WTC11 (cell line): ENCODE measurements around the gene C1R. TPM values are rescaled to one million over a fixed set of nuclear protein-coding genes. Genes with fewer than 3 reads are reported as not detected.
A peak's percentile ranks its signal among the peaks of the same experiment; 100 is the strongest.

Source experiments
- ATAC-seq: fragments of 200-7000 bp; cut with Tn5 transposase; 2 replicates; pipeline ENCODE4 v1.10.0; 2021; ENCODE audit warnings: mild to moderate bottlenecking, moderate library complexity
- CTCF ChIA-PET: fragments of 300-600 bp; sonication (Branson Sonifier 250); formaldehyde crosslinking; loops from one replicate; lab custom pipeline; 2021; ENCODE audit warnings: antibody characterized with exemption; lab: Charles Lee
- POLR2A ChIA-PET: fragments of 350-600 bp; sonication (Branson Sonifier 250); formaldehyde crosslinking; loops from one replicate; lab custom pipeline; 2021; ENCODE audit warnings: antibody characterized with exemption; lab: Charles Lee
- DNase-seq: peaks from one replicate; pipeline ENCODE4 v3.0.0; 2021; ENCODE audit warnings: low spot score
- H3K27ac Mint-ChIP-seq: 2 replicates; pipeline ENCODE4 v1.8.0; 2021; ENCODE audit warnings: mixed read lengths
- H3K27me3 Mint-ChIP-seq: 2 replicates; pipeline ENCODE4 v1.8.0; 2021; ENCODE audit warnings: low read depth, mild to moderate bottlenecking, moderate library complexity, mixed read lengths
- H3K36me3 Mint-ChIP-seq: 2 replicates; pipeline ENCODE4 v1.8.0; 2021; ENCODE audit warnings: mixed read lengths
- H3K4me1 Mint-ChIP-seq: 2 replicates; pipeline ENCODE4 v1.8.0; 2022; ENCODE audit warnings: mixed read lengths
- H3K4me3 Mint-ChIP-seq: 2 replicates; pipeline ENCODE4 v1.8.0; 2021; ENCODE audit warnings: mild to moderate bottlenecking, moderate library complexity, mixed read lengths
- H3K9me3 Mint-ChIP-seq: 2 replicates; pipeline ENCODE4 v1.8.0; 2021; ENCODE audit warnings: mixed read lengths
- ATF1 ChIP-seq: sonication (generic); formaldehyde crosslinking; IDR thresholded peaks from 2 replicates; pipeline ENCODE4 v1.8.1; 2023; ENCODE audit warnings: mild to moderate bottlenecking, moderate library complexity, missing genetic modification reagents
- CREB1 ChIP-seq: sonication (generic); formaldehyde crosslinking; IDR thresholded peaks from 2 replicates; pipeline ENCODE4 v1.8.0; 2023; ENCODE audit warnings: mild to moderate bottlenecking, missing genetic modification reagents
- CREM ChIP-seq: sonication (generic); formaldehyde crosslinking; IDR thresholded peaks from 2 replicates; pipeline ENCODE4 v1.8.1; 2022; ENCODE audit warnings: mild to moderate bottlenecking, missing genetic modification reagents, moderate library complexity
- ESRRA ChIP-seq: sonication (generic); formaldehyde crosslinking; IDR thresholded peaks from 2 replicates; pipeline ENCODE4 v1.8.1; 2022; ENCODE audit warnings: mild to moderate bottlenecking, missing genetic modification reagents, borderline replicate concordance
- IRF2 ChIP-seq: sonication (generic); formaldehyde crosslinking; IDR thresholded peaks from 2 replicates; pipeline ENCODE4 v1.8.0; 2022; ENCODE audit warnings: low read depth, missing genetic modification reagents, borderline replicate concordance
- RORB ChIP-seq: fragments of 250-450 bp; sonication (Bioruptor Pico); IDR thresholded peaks from 2 replicates; pipeline ENCODE4 v1.9.0; 2021; ENCODE audit warnings: mild to moderate bottlenecking
- SOX15 ChIP-seq: fragments of 250-450 bp; sonication (Bioruptor Pico); IDR thresholded peaks from 2 replicates; pipeline ENCODE4 v1.9.0; 2021; ENCODE audit warnings: mild to moderate bottlenecking
- TP53 ChIP-seq: sonication (generic); formaldehyde crosslinking; IDR thresholded peaks from 2 replicates; pipeline ENCODE4 v1.8.1; 2023; ENCODE audit warnings: mild to moderate bottlenecking, missing genetic modification reagents
- ZNF416 ChIP-seq: fragments of 250-450 bp; sonication (Bioruptor Pico); IDR thresholded peaks from 2 replicates; pipeline ENCODE4 v1.9.0; 2021; ENCODE audit warnings: mild to moderate bottlenecking, inconsistent platforms
- ZNF423 ChIP-seq: fragments of 250-450 bp; sonication (Bioruptor Pico); IDR thresholded peaks from 2 replicates; pipeline ENCODE4 v2.1.2; 2022; ENCODE audit warnings: mild to moderate bottlenecking, moderate library complexity
- total RNA-seq: library from RNA; stranded (reverse); gene quantifications from 3 replicates; pipeline ENCODE4 v1.2.3, GENCODE V29; 2021
- TF ChIP-seq, protein P1 (sequence below): sonication (generic); formaldehyde crosslinking; conservative IDR thresholded peaks from 2 replicates; pipeline ENCODE4 v1.8.1; 2023; ENCODE audit warnings: mild to moderate bottlenecking, low read depth, missing genetic modification reagents, moderate library complexity
- TF ChIP-seq, protein P2 (sequence below): sonication (generic); formaldehyde crosslinking; IDR thresholded peaks from 2 replicates; pipeline ENCODE4 v1.8.1; 2022; ENCODE audit warnings: low read depth, missing genetic modification reagents, borderline replicate concordance
- TF ChIP-seq, protein P3 (sequence below): sonication (generic); formaldehyde crosslinking; IDR thresholded peaks from 2 replicates; pipeline ENCODE4 v1.8.0; 2022; ENCODE audit warnings: mild to moderate bottlenecking, missing genetic modification reagents
- TF ChIP-seq, protein P4 (sequence below): sonication (generic); formaldehyde crosslinking; IDR thresholded peaks from 2 replicates; pipeline ENCODE4 v1.8.1; 2022; ENCODE audit warnings: mild to moderate bottlenecking, moderate library complexity, missing genetic modification reagents
- TF ChIP-seq, protein P5 (sequence below): sonication (generic); formaldehyde crosslinking; IDR thresholded peaks from 2 replicates; pipeline ENCODE4 v1.8.1; 2023; ENCODE audit warnings: mild to moderate bottlenecking, missing genetic modification reagents
- TF ChIP-seq, protein P6 (sequence below): fragments of 250-450 bp; sonication (Bioruptor Pico); conservative IDR thresholded peaks from 2 replicates; pipeline ENCODE4 v1.9.0; 2021; ENCODE audit warnings: mild to moderate bottlenecking
- TF ChIP-seq, protein P7 (sequence below): sonication (generic); formaldehyde crosslinking; IDR thresholded peaks from 2 replicates; pipeline ENCODE4 v1.8.0; 2023; ENCODE audit warnings: missing genetic modification reagents, mild to moderate bottlenecking, borderline replicate concordance
- TF ChIP-seq, protein P8 (sequence below): sonication (generic); formaldehyde crosslinking; IDR thresholded peaks from 2 replicates; pipeline ENCODE4 v1.8.1; 2023; ENCODE audit warnings: mild to moderate bottlenecking, missing genetic modification reagents, moderate library complexity
- TF ChIP-seq, protein P9 (sequence below): fragments of 250-450 bp; sonication (Bioruptor Pico); IDR thresholded peaks from 2 replicates; pipeline ENCODE4 v1.9.0; 2021; ENCODE audit warnings: moderate library complexity, mild to moderate bottlenecking, inconsistent platforms, borderline replicate concordance

C1R gene
- total RNA-seq, 1 experiment from 2014 or later: 8.4 TPM

DNA sequence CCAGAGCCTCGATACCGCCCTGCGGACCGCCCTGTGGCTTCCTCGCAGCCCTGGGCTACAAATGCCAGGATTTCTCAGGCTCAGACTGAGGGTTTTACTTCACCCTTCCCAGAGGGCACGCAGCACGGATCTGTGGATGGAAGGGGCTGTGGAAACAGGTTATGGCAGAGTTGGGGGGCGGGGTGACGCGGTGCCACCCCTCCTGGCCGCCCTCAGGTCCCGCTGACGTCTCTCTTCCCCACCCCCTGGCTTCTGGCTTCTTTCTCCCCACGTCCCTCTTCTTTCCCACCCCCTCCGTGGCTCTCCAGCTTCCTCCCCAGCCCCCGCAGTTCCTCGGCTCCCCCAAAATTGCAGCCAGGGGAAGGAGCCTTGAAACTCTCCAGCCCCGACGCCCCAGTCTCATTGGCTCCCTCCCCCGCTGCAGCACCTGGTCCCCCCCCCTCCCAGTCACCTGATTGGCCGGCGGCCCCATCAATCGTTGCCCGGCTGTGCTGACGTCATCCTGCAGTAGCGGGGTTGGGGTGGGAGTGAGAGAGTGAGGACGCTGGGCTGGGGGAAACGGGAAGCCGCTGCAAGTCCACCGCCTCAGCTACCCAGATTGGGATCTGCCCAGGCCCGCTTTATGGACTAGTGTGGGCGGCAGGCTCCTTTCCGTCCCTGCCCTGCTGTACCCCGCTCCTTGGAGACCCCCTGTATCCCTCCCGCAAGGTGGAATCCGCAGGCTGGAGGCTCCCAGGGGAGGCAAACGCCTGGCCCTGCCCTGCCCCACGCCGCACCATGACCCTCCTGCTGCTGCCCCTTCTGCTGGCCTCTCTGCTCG, 37.8 kb upstream of the C1R start, which contains the start of gene CLSTN3:
Gene CLSTN3, plus strand, starts transcription at position 500 of the 820 bp plus-strand sequence. Its CDS starts 278 bp downstream, at position 778.
- Mint-ChIP-seq H3K9me3 (no peaks in the 10 kb centered on the region), H3K27me3 (peaks cover 23% of the 10 kb centered on the region), H3K4me3 (peak within 1 kb of the TSS; percentile 93), H3K27ac (peak within 1 kb of the TSS; percentile 81), H3K36me3 (peaks cover 6% of the 10 kb centered on the region; the same call in 1 of the 2 replicates), H3K4me1 (peaks cover 34% of the 10 kb centered on the region)
- DNase-seq (peak; percentile 89), ATAC-seq (peak; percentile 80)
- ChIA-PET POLR2A (no interaction called here), CTCF (interaction anchor here (1.3 to 2.2 kb wide), 7 partner anchors 12 to 441 kb away, joined by 3 to 11 read pairs (median 5); partner anchors contain the start of genes C1RL and ZNF384)
- TF ChIP-seq TP53 (no peak), IRF2 (CRISPR knock-in tag) (no peak), ATF1 (CRISPR knock-in tag) (no peak), SOX15 (CRISPR knock-in tag) (no peak), ZNF423 (CRISPR knock-in tag) (no peak), CREB1 (0 out of 2 replicates have a peak, but pooled peaks have one; percentile 32), CREM (CRISPR knock-in tag) (peak; percentile 50; the same call in 1 of the 2 replicates), ZNF416 (CRISPR knock-in tag) (0 out of 2 replicates have a peak, but pooled peaks have one; percentile 39), RORB (CRISPR knock-in tag) (no peak), ESRRA (CRISPR knock-in tag) (no peak)
- TF ChIP-seq, protein P1, sequence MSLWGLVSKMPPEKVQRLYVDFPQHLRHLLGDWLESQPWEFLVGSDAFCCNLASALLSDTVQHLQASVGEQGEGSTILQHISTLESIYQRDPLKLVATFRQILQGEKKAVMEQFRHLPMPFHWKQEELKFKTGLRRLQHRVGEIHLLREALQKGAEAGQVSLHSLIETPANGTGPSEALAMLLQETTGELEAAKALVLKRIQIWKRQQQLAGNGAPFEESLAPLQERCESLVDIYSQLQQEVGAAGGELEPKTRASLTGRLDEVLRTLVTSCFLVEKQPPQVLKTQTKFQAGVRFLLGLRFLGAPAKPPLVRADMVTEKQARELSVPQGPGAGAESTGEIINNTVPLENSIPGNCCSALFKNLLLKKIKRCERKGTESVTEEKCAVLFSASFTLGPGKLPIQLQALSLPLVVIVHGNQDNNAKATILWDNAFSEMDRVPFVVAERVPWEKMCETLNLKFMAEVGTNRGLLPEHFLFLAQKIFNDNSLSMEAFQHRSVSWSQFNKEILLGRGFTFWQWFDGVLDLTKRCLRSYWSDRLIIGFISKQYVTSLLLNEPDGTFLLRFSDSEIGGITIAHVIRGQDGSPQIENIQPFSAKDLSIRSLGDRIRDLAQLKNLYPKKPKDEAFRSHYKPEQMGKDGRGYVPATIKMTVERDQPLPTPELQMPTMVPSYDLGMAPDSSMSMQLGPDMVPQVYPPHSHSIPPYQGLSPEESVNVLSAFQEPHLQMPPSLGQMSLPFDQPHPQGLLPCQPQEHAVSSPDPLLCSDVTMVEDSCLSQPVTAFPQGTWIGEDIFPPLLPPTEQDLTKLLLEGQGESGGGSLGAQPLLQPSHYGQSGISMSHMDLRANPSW (CRISPR knock-in tag): no peak
- TF ChIP-seq, protein P2, sequence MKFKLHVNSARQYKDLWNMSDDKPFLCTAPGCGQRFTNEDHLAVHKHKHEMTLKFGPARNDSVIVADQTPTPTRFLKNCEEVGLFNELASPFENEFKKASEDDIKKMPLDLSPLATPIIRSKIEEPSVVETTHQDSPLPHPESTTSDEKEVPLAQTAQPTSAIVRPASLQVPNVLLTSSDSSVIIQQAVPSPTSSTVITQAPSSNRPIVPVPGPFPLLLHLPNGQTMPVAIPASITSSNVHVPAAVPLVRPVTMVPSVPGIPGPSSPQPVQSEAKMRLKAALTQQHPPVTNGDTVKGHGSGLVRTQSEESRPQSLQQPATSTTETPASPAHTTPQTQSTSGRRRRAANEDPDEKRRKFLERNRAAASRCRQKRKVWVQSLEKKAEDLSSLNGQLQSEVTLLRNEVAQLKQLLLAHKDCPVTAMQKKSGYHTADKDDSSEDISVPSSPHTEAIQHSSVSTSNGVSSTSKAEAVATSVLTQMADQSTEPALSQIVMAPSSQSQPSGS (CRISPR knock-in tag): no peak
- TF ChIP-seq, protein P3, sequence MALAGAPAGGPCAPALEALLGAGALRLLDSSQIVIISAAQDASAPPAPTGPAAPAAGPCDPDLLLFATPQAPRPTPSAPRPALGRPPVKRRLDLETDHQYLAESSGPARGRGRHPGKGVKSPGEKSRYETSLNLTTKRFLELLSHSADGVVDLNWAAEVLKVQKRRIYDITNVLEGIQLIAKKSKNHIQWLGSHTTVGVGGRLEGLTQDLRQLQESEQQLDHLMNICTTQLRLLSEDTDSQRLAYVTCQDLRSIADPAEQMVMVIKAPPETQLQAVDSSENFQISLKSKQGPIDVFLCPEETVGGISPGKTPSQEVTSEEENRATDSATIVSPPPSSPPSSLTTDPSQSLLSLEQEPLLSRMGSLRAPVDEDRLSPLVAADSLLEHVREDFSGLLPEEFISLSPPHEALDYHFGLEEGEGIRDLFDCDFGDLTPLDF: no peak
- TF ChIP-seq, protein P4, sequence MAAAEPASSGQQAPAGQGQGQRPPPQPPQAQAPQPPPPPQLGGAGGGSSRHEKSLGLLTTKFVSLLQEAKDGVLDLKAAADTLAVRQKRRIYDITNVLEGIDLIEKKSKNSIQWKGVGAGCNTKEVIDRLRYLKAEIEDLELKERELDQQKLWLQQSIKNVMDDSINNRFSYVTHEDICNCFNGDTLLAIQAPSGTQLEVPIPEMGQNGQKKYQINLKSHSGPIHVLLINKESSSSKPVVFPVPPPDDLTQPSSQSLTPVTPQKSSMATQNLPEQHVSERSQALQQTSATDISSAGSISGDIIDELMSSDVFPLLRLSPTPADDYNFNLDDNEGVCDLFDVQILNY (CRISPR knock-in tag): no peak
- TF ChIP-seq, protein P5, sequence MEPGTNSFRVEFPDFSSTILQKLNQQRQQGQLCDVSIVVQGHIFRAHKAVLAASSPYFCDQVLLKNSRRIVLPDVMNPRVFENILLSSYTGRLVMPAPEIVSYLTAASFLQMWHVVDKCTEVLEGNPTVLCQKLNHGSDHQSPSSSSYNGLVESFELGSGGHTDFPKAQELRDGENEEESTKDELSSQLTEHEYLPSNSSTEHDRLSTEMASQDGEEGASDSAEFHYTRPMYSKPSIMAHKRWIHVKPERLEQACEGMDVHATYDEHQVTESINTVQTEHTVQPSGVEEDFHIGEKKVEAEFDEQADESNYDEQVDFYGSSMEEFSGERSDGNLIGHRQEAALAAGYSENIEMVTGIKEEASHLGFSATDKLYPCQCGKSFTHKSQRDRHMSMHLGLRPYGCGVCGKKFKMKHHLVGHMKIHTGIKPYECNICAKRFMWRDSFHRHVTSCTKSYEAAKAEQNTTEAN (CRISPR knock-in tag): 0 out of 2 replicates have a peak, but pooled peaks have one; percentile 69
- TF ChIP-seq, protein P6, sequence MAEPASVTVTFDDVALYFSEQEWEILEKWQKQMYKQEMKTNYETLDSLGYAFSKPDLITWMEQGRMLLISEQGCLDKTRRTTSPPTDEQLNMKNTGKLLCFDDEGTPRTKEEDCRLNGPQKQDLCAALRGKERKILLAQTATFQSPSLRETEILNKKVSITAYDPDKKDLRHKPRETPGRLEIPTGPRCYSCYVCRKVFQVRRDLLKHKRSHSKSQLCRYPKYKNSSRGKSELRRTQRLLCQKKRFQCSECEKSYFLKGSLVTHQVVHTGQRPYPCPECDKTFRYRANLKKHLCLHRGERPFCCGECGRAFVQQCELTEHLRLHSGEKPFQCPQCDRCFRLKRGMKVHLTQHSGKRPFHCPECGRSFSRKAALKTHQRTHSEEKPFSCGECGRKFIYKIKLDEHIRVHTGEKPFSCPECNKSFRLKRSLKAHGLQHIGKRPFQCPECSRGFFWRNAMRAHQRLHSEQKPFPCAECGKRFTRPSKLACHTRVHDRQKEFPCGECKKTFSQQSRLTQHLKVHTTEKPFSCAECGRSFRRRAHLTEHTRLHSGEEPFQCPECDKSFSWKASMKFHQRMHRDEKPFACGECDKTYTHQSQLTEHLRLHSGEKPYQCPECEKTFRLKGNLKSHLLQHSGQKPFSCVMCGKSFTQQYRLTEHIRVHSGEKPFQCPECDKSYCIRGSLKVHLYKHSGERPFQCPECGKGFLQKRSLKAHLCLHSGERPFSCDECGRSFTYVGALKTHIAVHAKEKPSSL: no peak
- TF ChIP-seq, protein P7, sequence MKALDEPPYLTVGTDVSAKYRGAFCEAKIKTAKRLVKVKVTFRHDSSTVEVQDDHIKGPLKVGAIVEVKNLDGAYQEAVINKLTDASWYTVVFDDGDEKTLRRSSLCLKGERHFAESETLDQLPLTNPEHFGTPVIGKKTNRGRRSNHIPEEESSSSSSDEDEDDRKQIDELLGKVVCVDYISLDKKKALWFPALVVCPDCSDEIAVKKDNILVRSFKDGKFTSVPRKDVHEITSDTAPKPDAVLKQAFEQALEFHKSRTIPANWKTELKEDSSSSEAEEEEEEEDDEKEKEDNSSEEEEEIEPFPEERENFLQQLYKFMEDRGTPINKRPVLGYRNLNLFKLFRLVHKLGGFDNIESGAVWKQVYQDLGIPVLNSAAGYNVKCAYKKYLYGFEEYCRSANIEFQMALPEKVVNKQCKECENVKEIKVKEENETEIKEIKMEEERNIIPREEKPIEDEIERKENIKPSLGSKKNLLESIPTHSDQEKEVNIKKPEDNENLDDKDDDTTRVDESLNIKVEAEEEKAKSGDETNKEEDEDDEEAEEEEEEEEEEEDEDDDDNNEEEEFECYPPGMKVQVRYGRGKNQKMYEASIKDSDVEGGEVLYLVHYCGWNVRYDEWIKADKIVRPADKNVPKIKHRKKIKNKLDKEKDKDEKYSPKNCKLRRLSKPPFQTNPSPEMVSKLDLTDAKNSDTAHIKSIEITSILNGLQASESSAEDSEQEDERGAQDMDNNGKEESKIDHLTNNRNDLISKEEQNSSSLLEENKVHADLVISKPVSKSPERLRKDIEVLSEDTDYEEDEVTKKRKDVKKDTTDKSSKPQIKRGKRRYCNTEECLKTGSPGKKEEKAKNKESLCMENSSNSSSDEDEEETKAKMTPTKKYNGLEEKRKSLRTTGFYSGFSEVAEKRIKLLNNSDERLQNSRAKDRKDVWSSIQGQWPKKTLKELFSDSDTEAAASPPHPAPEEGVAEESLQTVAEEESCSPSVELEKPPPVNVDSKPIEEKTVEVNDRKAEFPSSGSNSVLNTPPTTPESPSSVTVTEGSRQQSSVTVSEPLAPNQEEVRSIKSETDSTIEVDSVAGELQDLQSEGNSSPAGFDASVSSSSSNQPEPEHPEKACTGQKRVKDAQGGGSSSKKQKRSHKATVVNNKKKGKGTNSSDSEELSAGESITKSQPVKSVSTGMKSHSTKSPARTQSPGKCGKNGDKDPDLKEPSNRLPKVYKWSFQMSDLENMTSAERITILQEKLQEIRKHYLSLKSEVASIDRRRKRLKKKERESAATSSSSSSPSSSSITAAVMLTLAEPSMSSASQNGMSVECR (CRISPR knock-in tag): no peak; the same call in 1 of the 2 replicates
- TF ChIP-seq, protein P8, sequence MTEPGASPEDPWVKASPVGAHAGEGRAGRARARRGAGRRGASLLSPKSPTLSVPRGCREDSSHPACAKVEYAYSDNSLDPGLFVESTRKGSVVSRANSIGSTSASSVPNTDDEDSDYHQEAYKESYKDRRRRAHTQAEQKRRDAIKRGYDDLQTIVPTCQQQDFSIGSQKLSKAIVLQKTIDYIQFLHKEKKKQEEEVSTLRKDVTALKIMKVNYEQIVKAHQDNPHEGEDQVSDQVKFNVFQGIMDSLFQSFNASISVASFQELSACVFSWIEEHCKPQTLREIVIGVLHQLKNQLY (CRISPR knock-in tag): no peak
- TF ChIP-seq, protein P9, sequence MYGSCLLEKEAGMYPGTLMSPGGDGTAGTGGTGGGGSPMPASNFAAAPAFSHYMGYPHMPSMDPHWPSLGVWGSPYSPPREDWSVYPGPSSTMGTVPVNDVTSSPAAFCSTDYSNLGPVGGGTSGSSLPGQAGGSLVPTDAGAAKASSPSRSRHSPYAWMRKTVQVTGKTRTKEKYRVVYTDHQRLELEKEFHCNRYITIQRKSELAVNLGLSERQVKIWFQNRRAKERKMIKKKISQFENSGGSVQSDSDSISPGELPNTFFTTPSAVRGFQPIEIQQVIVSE: no peak
